ENCODE measurements around the gene SERTM2.

The SERTM2 gene

DNA sequence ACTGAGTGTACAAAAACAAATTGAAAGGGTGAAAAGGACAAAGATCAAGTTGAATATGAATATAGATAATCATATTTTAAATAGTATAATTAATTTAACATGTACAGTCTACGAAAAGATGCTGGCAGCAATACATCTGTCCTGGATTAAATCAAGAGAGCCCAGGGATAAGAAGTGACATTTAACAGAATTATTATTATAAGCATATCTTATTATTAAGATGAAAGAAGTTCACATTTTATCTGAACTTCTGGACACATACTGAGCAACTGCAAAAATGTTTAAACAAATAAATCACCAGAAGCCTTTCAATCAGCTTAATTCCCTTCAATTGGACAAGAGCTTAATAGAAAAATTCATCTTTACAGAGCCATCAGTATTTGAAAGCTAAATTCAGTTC is 50.4 kb downstream of the SERTM2 start:
- DNase-seq, result no peak

DNA sequence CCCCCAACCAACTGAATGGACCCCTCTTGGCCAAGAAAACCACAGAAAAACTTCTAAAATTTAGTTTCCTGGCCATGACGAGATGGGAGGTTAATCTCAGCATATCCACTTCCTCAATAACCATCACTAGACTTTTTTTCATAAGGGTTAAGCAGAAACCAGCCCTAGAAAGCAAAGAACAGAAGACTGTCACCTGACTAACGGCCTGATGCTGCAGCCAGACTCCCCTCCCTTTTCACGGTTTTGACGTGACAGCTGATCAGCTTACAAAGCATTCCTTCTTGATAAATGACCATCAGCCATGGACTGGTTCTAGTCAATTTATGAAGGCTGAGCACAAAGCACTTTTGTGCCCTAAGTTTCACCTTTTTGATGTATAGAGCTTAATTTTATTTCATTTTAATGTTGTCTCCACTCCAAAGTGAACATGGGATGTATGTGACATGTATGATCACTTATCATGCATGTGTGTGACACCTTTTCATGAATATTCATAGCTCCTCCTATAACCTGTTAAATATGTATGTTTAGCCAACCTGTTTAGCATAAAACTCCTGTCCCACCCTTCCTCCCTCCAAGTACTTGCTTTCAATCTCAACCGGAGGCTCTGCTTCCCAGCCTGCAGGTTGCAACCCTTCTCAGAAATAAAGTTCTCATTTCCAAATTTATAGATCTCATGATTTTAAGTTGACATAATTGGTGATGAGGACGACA is 56.3 kb downstream of the SERTM2 start:
- DNase-seq, result no peak

- DNase-seq, result no peak
These were observed 56.9 kb downstream of the SERTM2 start for GRCh38 chrX:111568354-111568753.

DNA sequence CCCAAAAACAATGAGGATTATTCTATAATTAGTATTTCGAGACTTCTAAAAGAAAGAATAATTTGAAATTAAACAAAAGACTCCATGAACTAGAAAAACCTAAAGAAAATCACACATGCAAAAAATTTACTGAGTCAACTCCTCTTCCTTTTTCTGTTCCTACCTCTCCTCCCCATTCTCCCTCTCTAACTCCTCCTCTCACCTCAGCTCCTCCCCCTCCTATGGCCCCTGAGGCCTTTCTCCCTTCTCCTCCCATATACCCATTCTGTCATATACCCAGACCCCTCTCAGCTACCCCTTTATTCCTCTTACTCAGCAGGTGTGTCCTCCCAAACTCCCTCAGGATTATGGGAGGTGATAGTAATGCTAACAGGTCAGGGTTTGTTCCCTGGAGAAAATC is 57.4 kb downstream of the SERTM2 start:
- DNase-seq, result no peak
